Loucy (cell line): ENCODE measurements around the gene IL17C.

Source experiments
- H2AFZ ChIP-seq: fragments of 200-600 bp; sonication (generic); 2 replicates; pipeline ENCODE4 v1.6.0; 2016; ENCODE audit warnings: antibody characterized with exemption, mild to moderate bottlenecking, low read length, moderate library complexity
- H3F3A ChIP-seq: fragments of 200-600 bp; 2 replicates; pipeline ENCODE4 v1.6.0; 2016; ENCODE audit warnings: antibody characterized with exemption, low read depth, mild to moderate bottlenecking
- H3K27me3 ChIP-seq: fragments of 200-600 bp; sonication (generic); 2 replicates; pipeline ENCODE4 v1.6.1; 2014; ENCODE audit warnings: low read length, mild to moderate bottlenecking; ENCODE audit not compliant: insufficient read depth, poor library complexity, severe bottlenecking
- H3K36me3 ChIP-seq: fragments of 200-600 bp; sonication (generic); 2 replicates; pipeline ENCODE4 v1.6.1; 2016; ENCODE audit warnings: low read length; ENCODE audit not compliant: insufficient read depth
- H3K4me1 ChIP-seq: fragments of 200-600 bp; sonication (generic); 2 replicates; pipeline ENCODE4 v1.5.1; 2014; ENCODE audit warnings: low read length, mild to moderate bottlenecking; ENCODE audit not compliant: insufficient read depth, poor library complexity, severe bottlenecking
- H3K4me2 ChIP-seq: fragments of 200-600 bp; sonication (generic); 2 replicates; pipeline ENCODE4 v1.6.0; 2014; ENCODE audit warnings: antibody characterized with exemption, low read length, low read depth, mild to moderate bottlenecking; ENCODE audit not compliant: poor library complexity, severe bottlenecking
- H3K4me3 ChIP-seq: fragments of 200-600 bp; sonication (generic); 2 replicates; pipeline ENCODE4 v1.5.1; 2014; ENCODE audit warnings: low read length, mild to moderate bottlenecking, mixed read lengths; ENCODE audit not compliant: poor library complexity, severe bottlenecking
- H3K79me2 ChIP-seq: fragments of 200-600 bp; sonication (generic); 2 replicates; pipeline ENCODE4 v1.6.1; 2014; ENCODE audit warnings: low read length; ENCODE audit not compliant: insufficient read depth
- H3K9ac ChIP-seq: fragments of 200-600 bp; sonication (generic); 2 replicates; pipeline ENCODE4 v1.6.0; 2014; ENCODE audit warnings: mild to moderate bottlenecking, low read depth, low read length, moderate library complexity; ENCODE audit not compliant: poor library complexity, severe bottlenecking
- H3K9me2 ChIP-seq: fragments of 200-600 bp; sonication (generic); replicated peaks from 2 replicates; pipeline ENCODE4 v1.6.1; 2016; ENCODE audit warnings: low read depth, low read length, mixed read lengths
- H3K9me3 ChIP-seq: fragments of 200-600 bp; sonication (generic); 2 replicates; pipeline ENCODE4 v1.6.1; 2014; ENCODE audit warnings: mild to moderate bottlenecking, antibody characterized with exemption, low read length, low read depth; ENCODE audit not compliant: insufficient read depth
- H4K20me1 ChIP-seq: fragments of 200-600 bp; sonication (generic); 2 replicates; pipeline ENCODE4 v1.6.0; 2014; ENCODE audit warnings: antibody characterized with exemption, low read length, mild to moderate bottlenecking; ENCODE audit not compliant: insufficient read depth, poor library complexity, severe bottlenecking
- CTCF ChIP-seq: fragments of 200-600 bp; sonication (generic); conservative IDR thresholded peaks from 2 replicates; pipeline ENCODE4 v1.5.1; 2014; ENCODE audit warnings: mild to moderate bottlenecking, antibody characterized with exemption, low read length
- EZH2phosphoT487 ChIP-seq: fragments of 200-600 bp; IDR thresholded peaks from 2 replicates; pipeline ENCODE4 v1.6.1; 2018; ENCODE audit warnings: antibody characterized with exemption, mild to moderate bottlenecking, moderate library complexity, borderline replicate concordance

The IL17C gene

GRCh38 chr16:88659160-88659559 is 20.8 kb downstream of the IL17C start:
- H4K20me1 ChIP-seq, result no peaks in the 10 kb centered on the region
- H3K4me2 ChIP-seq, result no peak overlapping the region
- no peaks in the 10 kb centered on the region; the same call in 1 of the 2 replicates for H3K36me3 ChIP-seq
- no peaks in the 10 kb centered on the region for H3K9me2 ChIP-seq
- no peak overlapping the region for H3K9ac ChIP-seq
- H3K4me1 ChIP-seq, result no peaks in the 10 kb centered on the region
- TF ChIP-seq CTCF, result no peak
- TF ChIP-seq EZH2phosphoT487, result no peak
- H3F3A ChIP-seq, result no peaks in the 10 kb centered on the region
- H3K79me2 ChIP-seq, result peaks cover 34% of the 10 kb centered on the region; the same call in 1 of the 2 replicates
- no peak overlapping the region for H3K4me3 ChIP-seq
- H3K9me3 ChIP-seq, result no peaks in the 10 kb centered on the region
- no peaks in the 10 kb centered on the region for H3K27me3 ChIP-seq
- H2AFZ ChIP-seq, result no peak overlapping the region

- no peaks in the 10 kb centered on the region for H3K27me3 ChIP-seq
- H2AFZ ChIP-seq, result no peak overlapping the region
- H3F3A ChIP-seq, result no peaks in the 10 kb centered on the region
- no peaks in the 10 kb centered on the region for H4K20me1 ChIP-seq
- H3K4me3 ChIP-seq, result peak overlapping the region; percentile 48
- no peaks in the 10 kb centered on the region for H3K9me3 ChIP-seq
- H3K9me2 ChIP-seq, result no peaks in the 10 kb centered on the region
- no peak overlapping the region for H3K9ac ChIP-seq
- no peak for TF ChIP-seq CTCF
- TF ChIP-seq EZH2phosphoT487, result no peak
- H3K36me3 ChIP-seq, result no peaks in the 10 kb centered on the region
- H3K4me2 ChIP-seq, result peak overlapping the region; percentile 75
- H3K79me2 ChIP-seq, result peaks cover 34% of the 10 kb centered on the region; the same call in 1 of the 2 replicates
- no peaks in the 10 kb centered on the region for H3K4me1 ChIP-seq
Measured at GRCh38 chr16:88661468-88661867, 23.1 kb downstream of the IL17C start.

- H3K4me1 ChIP-seq, result no peaks in the 10 kb centered on the region
Measured at GRCh38 chr16:88662222-88662842, 24.0 kb downstream of the IL17C start.

More at GRCh38 chr16:88662222-88662842, 24.0 kb downstream of the IL17C start:
- Histone ChIP-seq H4K20me1 (no peaks in the 10 kb centered on the region), H3K27me3 (no peaks in the 10 kb centered on the region), H3K4me3 (peak overlapping the region; percentile 84), H3F3A (no peaks in the 10 kb centered on the region), H3K36me3 (no peaks in the 10 kb centered on the region), H3K9me2 (no peaks in the 10 kb centered on the region), H3K79me2 (peaks cover 34% of the 10 kb centered on the region; the same call in 1 of the 2 replicates), H3K9me3 (no peaks in the 10 kb centered on the region), H3K9ac (peak overlapping the region; percentile 90), H2AFZ (peak overlapping the region; percentile 70; the same call in 1 of the 2 replicates), H3K4me2 (peak overlapping the region; percentile 75)
- no peak for TF ChIP-seq CTCF
- TF ChIP-seq EZH2phosphoT487, result no peak
